Osteocyte (in vitro differentiated cells): Measurements from ENCODE around the gene PARD3B. TPM values are rescaled to one million over a fixed set of nuclear protein-coding genes. Genes with fewer than 3 reads are reported as not detected.

ENCODE experiments used
- DNase-seq: peaks from one replicate; pipeline ENCODE4 v3.0.0; 2021; ENCODE audit warnings: mixed read lengths; ENCODE audit not compliant: unreplicated experiment; ENCODE audit errors: extremely low spot score
- H3K27ac Mint-ChIP-seq: one replicate; pipeline ENCODE4 v1.8.0; 2021; ENCODE audit warnings: mild to moderate bottlenecking, mixed read lengths; ENCODE audit not compliant: unreplicated experiment
- H3K27me3 Mint-ChIP-seq: one replicate; pipeline ENCODE4 v1.8.0; 2021; ENCODE audit warnings: mixed read lengths; ENCODE audit not compliant: unreplicated experiment
- H3K36me3 Mint-ChIP-seq: one replicate; pipeline ENCODE4 v1.8.0; 2021; ENCODE audit warnings: mixed read lengths; ENCODE audit not compliant: unreplicated experiment
- H3K4me1 Mint-ChIP-seq: one replicate; pipeline ENCODE4 v1.8.0; 2021; ENCODE audit warnings: mixed read lengths; ENCODE audit not compliant: unreplicated experiment
- H3K4me3 Mint-ChIP-seq: one replicate; pipeline ENCODE4 v1.8.0; 2021; ENCODE audit warnings: mild to moderate bottlenecking, moderate library complexity, mixed read lengths; ENCODE audit not compliant: unreplicated experiment
- H3K9me3 Mint-ChIP-seq: one replicate; pipeline ENCODE4 v1.8.0; 2021; ENCODE audit warnings: mixed read lengths; ENCODE audit not compliant: unreplicated experiment
- total RNA-seq: library from RNA; stranded (reverse); gene quantifications from 2 replicates; pipeline ENCODE4 v1.2.1, GENCODE V29; 2021
- TF ChIP-seq, protein P1 (sequence below): fragments of 200-600 bp; sonication (generic); IDR thresholded peaks from 2 replicates; pipeline ENCODE4 v1.5.0; 2021; ENCODE audit warnings: antibody characterized with exemption, mild to moderate bottlenecking, moderate library complexity

The PARD3B gene
- total RNA-seq, 1 donor from 2014 or later: 26.7 TPM

GRCh38 chr2:205462681-205463345, 917.5 kb downstream of the PARD3B start:
- Mint-ChIP-seq H3K4me3 (no peak overlapping the region), H3K27ac (no peak overlapping the region), H3K4me1 (no peaks in the 10 kb centered on the region), H3K27me3 (peaks cover 2% of the 10 kb centered on the region), H3K36me3 (peaks cover 2% of the 10 kb centered on the region), H3K9me3 (no peaks in the 10 kb centered on the region)
- DNase-seq: no peak
- TF ChIP-seq, protein P1, sequence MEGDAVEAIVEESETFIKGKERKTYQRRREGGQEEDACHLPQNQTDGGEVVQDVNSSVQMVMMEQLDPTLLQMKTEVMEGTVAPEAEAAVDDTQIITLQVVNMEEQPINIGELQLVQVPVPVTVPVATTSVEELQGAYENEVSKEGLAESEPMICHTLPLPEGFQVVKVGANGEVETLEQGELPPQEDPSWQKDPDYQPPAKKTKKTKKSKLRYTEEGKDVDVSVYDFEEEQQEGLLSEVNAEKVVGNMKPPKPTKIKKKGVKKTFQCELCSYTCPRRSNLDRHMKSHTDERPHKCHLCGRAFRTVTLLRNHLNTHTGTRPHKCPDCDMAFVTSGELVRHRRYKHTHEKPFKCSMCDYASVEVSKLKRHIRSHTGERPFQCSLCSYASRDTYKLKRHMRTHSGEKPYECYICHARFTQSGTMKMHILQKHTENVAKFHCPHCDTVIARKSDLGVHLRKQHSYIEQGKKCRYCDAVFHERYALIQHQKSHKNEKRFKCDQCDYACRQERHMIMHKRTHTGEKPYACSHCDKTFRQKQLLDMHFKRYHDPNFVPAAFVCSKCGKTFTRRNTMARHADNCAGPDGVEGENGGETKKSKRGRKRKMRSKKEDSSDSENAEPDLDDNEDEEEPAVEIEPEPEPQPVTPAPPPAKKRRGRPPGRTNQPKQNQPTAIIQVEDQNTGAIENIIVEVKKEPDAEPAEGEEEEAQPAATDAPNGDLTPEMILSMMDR: no peak

- H3K27ac Mint-ChIP-seq: no peak overlapping the region
- H3K9me3 Mint-ChIP-seq: no peaks in the 10 kb centered on the region
- no peaks in the 10 kb centered on the region for H3K36me3 Mint-ChIP-seq
- TF ChIP-seq, protein P1: no peak
- H3K4me3 Mint-ChIP-seq: no peak overlapping the region
- H3K4me1 Mint-ChIP-seq: no peaks in the 10 kb centered on the region
- DNase-seq: no peak
- no peaks in the 10 kb centered on the region for H3K27me3 Mint-ChIP-seq
Observed at GRCh38 chr2:205463466-205464025, 918.3 kb downstream of the PARD3B start.

DNA sequence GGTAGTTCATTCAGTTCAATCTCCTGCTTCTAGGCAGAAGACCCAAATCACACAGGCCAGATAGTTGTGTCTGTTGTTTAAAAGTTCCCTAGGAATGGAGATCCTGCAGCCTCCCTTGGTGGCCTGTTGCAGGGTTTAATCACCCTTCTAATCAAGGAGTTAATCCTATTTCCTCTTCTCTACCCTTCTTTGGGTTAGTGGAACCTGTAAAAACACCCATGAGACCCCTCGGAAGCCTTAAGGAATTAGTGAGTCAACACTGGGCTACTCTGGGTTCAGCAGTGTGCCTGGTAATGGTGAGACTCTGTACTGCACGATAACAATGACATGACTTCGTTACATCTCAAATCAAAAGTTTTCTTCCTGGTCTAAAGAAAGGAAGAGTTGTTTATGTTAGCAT, 919.4 kb downstream of the PARD3B start:
- DNase-seq: no peak
- H3K27ac Mint-ChIP-seq: no peak overlapping the region
- no peak overlapping the region for H3K4me3 Mint-ChIP-seq
- no peaks in the 10 kb centered on the region for H3K27me3 Mint-ChIP-seq
- H3K36me3 Mint-ChIP-seq: no peaks in the 10 kb centered on the region
- H3K4me1 Mint-ChIP-seq: no peaks in the 10 kb centered on the region
- TF ChIP-seq, protein P1: no peak
- no peaks in the 10 kb centered on the region for H3K9me3 Mint-ChIP-seq

DNA sequence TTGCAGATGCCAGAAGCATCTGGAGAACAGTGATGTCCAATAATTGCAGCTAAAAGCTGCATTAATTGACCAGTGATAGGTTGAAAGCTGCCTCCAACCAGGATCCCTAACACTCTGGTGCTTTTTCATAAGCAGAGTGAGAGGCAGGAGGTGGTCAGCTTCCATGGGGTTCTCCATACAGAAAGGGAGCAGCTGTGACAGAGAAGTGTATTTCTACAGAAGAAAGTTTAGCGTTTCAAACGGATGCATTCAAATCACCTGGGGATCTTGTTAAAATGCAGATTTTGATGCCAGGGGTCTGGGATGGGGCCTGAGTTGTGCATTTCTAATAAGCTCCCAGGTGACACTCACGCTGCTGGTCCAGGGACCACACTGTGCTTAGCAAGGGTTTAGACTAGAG, 920.5 kb downstream of the PARD3B start:
- no peak overlapping the region for H3K27ac Mint-ChIP-seq
- H3K4me1 Mint-ChIP-seq: no peaks in the 10 kb centered on the region
- DNase-seq: no peak
- no peak overlapping the region for H3K4me3 Mint-ChIP-seq
- no peaks in the 10 kb centered on the region for H3K9me3 Mint-ChIP-seq
- TF ChIP-seq, protein P1: no peak
- no peaks in the 10 kb centered on the region for H3K27me3 Mint-ChIP-seq
- peaks cover 2% of the 10 kb centered on the region for H3K36me3 Mint-ChIP-seq

- TF ChIP-seq, protein P1: no peak
- Mint-ChIP-seq H3K4me1 (peaks cover 11% of the 10 kb centered on the region), H3K27ac (no peak overlapping the region), H3K36me3 (peaks cover 2% of the 10 kb centered on the region), H3K9me3 (no peaks in the 10 kb centered on the region), H3K4me3 (no peak overlapping the region), H3K27me3 (no peaks in the 10 kb centered on the region)
- no peak for DNase-seq
Observed at GRCh38 chr2:205471776-205472175, 926.5 kb downstream of the PARD3B start.
